Measurements from ENCODE around the gene PJA1.

The PJA1 gene

GRCh38 chrX:69140837-69141236 lies 24.4 kb downstream of the PJA1 start:
- DNase-seq = no peak

- no peak for DNase-seq
Observed at GRCh38 chrX:69139516-69139915, 25.7 kb downstream of the PJA1 start.

GRCh38 chrX:69138512-69138911 lies 26.7 kb downstream of the PJA1 start:
- no peak for DNase-seq

- no peak for DNase-seq
Observed at GRCh38 chrX:69138118-69138390, 27.2 kb downstream of the PJA1 start.

- no peak for DNase-seq
Observed at GRCh38 chrX:69137371-69138117, 27.7 kb downstream of the PJA1 start.

- no peak for DNase-seq
Observed at GRCh38 chrX:69136546-69137331, 28.5 kb downstream of the PJA1 start.

- DNase-seq = no peak
Observed at GRCh38 chrX:69133921-69134542, 31.2 kb downstream of the PJA1 start.

GRCh38 chrX:69131886-69132285 lies 33.4 kb downstream of the PJA1 start:
- no peak for DNase-seq

GRCh38 chrX:69130439-69130838 lies 34.8 kb downstream of the PJA1 start:
- DNase-seq = no peak

- no peak for DNase-seq
Observed at GRCh38 chrX:69128588-69128987, 36.7 kb downstream of the PJA1 start.

- no peak for DNase-seq
Observed at GRCh38 chrX:69127466-69127865, 37.8 kb downstream of the PJA1 start.

- DNase-seq = no peak
Observed at GRCh38 chrX:69126642-69127041, 38.6 kb downstream of the PJA1 start.

GRCh38 chrX:69125094-69125493 lies 40.2 kb downstream of the PJA1 start:
- no peak for DNase-seq

- DNase-seq = no peak
Observed at GRCh38 chrX:69124108-69124507, 41.1 kb downstream of the PJA1 start.

GRCh38 chrX:69123481-69123880 lies 41.8 kb downstream of the PJA1 start:
- no peak for DNase-seq

- no peak for DNase-seq
Observed at GRCh38 chrX:69121321-69122000, 43.8 kb downstream of the PJA1 start.

- DNase-seq = no peak
Observed at GRCh38 chrX:69120476-69120875, 44.8 kb downstream of the PJA1 start.

GRCh38 chrX:69119122-69119521 lies 46.1 kb downstream of the PJA1 start:
- no peak for DNase-seq

- no peak for DNase-seq
Observed at GRCh38 chrX:69117876-69118526, 47.3 kb downstream of the PJA1 start.

- no peak for DNase-seq
Observed at GRCh38 chrX:69116077-69116476, 49.2 kb downstream of the PJA1 start.

GRCh38 chrX:69113723-69114122 lies 51.5 kb downstream of the PJA1 start:
- no peak for DNase-seq
